Panc1 (cell line): ENCODE data around the gene NRSN1. TPM values are rescaled to one million over a fixed set of nuclear protein-coding genes. Genes with fewer than 3 reads are reported as not detected.

Experiments
- ATAC-seq: fragments of 200-7000 bp; cut with Tn5 transposase; 2 replicates; pipeline ENCODE4 v1.9.1; 2020; ENCODE audit warnings: mild to moderate bottlenecking, moderate library complexity
- Bru-seq: library from RNA; stranded (reverse); fragments of 400-500 nt; gene quantifications from one replicate; lab custom pipeline; 2021; lab: Mats Ljungman, UMichigan
- BruChase-seq, 2 experiments: library from RNA; stranded (reverse); fragments of 400-500 nt; gene quantifications; one replicate each; lab custom pipeline; 2021; lab: Mats Ljungman, UMichigan
- BruUV-seq: library from RNA; stranded (reverse); fragments of 400-500 nt; replicated peaks from 2 replicates; lab custom pipeline; 2021; lab: Mats Ljungman, UMichigan
- CTCF ChIA-PET: fragments of 300-600 bp; sonication (Branson Sonifier 250); formaldehyde crosslinking; loops from one replicate; lab custom pipeline; 2022; ENCODE audit warnings: antibody characterized with exemption; lab: Charles Lee
- POLR2A ChIA-PET: fragments of 300-600 bp; sonication (Branson Sonifier 250); formaldehyde crosslinking; loops from one replicate; lab custom pipeline; 2022; ENCODE audit warnings: antibody characterized with exemption; lab: Charles Lee
- DNase-seq: peaks from one replicate; pipeline ENCODE4 v3.0.0-alpha.2; 2010; ENCODE audit warnings: low read depth, low spot score
- H3K27ac ChIP-seq: 2 replicates; pipeline ENCODE4 v1.5.1; 2011; ENCODE audit warnings: mild to moderate bottlenecking, low read length, inconsistent platforms
- H3K27me3 ChIP-seq: fragments of 200-500 bp; sonication (Bioruptor generic); 2 replicates; pipeline ENCODE4 v1.6.0; 2014; ENCODE audit warnings: low read length, inconsistent platforms; ENCODE audit not compliant: control insufficient read depth, insufficient read depth
- H3K36me3 ChIP-seq: fragments of 200-500 bp; sonication (Bioruptor generic); 2 replicates; pipeline ENCODE4 v1.5.1; 2014; ENCODE audit warnings: inconsistent platforms, mild to moderate bottlenecking, low read length, moderate library complexity; ENCODE audit not compliant: control insufficient read depth, insufficient read depth
- H3K4me1 ChIP-seq: 2 replicates; pipeline ENCODE4 v1.5.1; 2011; ENCODE audit warnings: inconsistent platforms, mild to moderate bottlenecking, low read length, moderate library complexity; ENCODE audit not compliant: control insufficient read depth, insufficient read depth
- H3K4me3 ChIP-seq, 2 experiments: 2 replicates each; pipeline ENCODE4 v1.5.1; 2011 to 2012; ENCODE audit warnings: low read depth in 2 of 2, low read length in 2 of 2, mild to moderate bottlenecking in 2 of 2, inconsistent platforms in 1 of 2, moderate library complexity in 1 of 2
- H3K9me3 ChIP-seq: fragments of 200-500 bp; sonication (Bioruptor generic); 2 replicates; pipeline ENCODE4 v1.5.1; 2014; ENCODE audit warnings: low read depth, mild to moderate bottlenecking, inconsistent platforms, low read length, moderate library complexity; ENCODE audit not compliant: control insufficient read depth, insufficient read depth
- POLR2AphosphoS5 ChIP-seq: IDR thresholded peaks from 2 replicates; pipeline ENCODE4 v1.6.1; 2012; ENCODE audit warnings: mild to moderate bottlenecking, low read depth, low read length, moderate library complexity
- REST ChIP-seq, 2 experiments: IDR thresholded peaks; 2 replicates each; pipeline ENCODE4 v1.6.1; 2011 to 2012; ENCODE audit warnings: low read depth in 2 of 2, control low read depth in 1 of 2, low read length in 1 of 2, mild to moderate bottlenecking in 1 of 2, moderate library complexity in 1 of 2; ENCODE audit not compliant: insufficient read depth in 1 of 2
- SIN3A ChIP-seq: IDR thresholded peaks from 2 replicates; pipeline ENCODE4 v1.6.1; 2012; ENCODE audit warnings: low read depth, mild to moderate bottlenecking, low read length, moderate library complexity, borderline replicate concordance; ENCODE audit not compliant: insufficient read depth
- TCF7L2 ChIP-seq: IDR thresholded peaks from 2 replicates; pipeline ENCODE4 v1.6.1; 2011; ENCODE audit warnings: mild to moderate bottlenecking, low read depth, low read length, inconsistent platforms
- in situ Hi-C: cut with HindIII; loops from 2 replicates; pipeline ENCODE4 v1.10.0; 2016; ENCODE audit warnings: low sequenced_read_pairs, low pct_unique_long_range_greater_than_20kb
- intact Hi-C: fragments of 100-400 bp; cut with micrococcal nuclease; formaldehyde crosslinking; loops from one replicate; pipeline ENCODE4 v1.10.0; 2022; ENCODE audit not compliant: unreplicated experiment
- long read RNA-seq: library from polyadenylated mRNA; unstranded; transcript quantifications from one replicate; pipeline ENCODE4 v2.0.0, GENCODE V29; 2021; ENCODE audit not compliant: unreplicated experiment
- polyA plus RNA-seq: library from polyadenylated mRNA; unstranded; fragments of >200 nt; gene quantifications from one replicate; pipeline ENCODE4 v1.2.1, GENCODE V29; 2012; ENCODE audit warnings: missing spikeins; ENCODE audit not compliant: insufficient read length
- total RNA-seq: library from RNA; stranded (reverse); gene quantifications from one replicate; pipeline ENCODE4 v1.2.1, GENCODE V29; 2021; ENCODE audit not compliant: unreplicated experiment
- TF ChIP-seq, protein P1 (sequence below): fragments of 450-650 bp; IDR thresholded peaks from 2 replicates; pipeline ENCODE4 v1.5.1; 2017; ENCODE audit warnings: mild to moderate bottlenecking

NRSN1 gene
- total RNA-seq: not detected
- not detected for polyA plus RNA-seq
- not detected for Bru-seq, nascent RNA
- not detected for BruChase-seq, experiment 1, labeled RNA remaining after a 2-hour chase
- not detected for BruChase-seq, experiment 2, labeled RNA remaining after a 6-hour chase
- long read RNA-seq: 0 reads

DNA sequence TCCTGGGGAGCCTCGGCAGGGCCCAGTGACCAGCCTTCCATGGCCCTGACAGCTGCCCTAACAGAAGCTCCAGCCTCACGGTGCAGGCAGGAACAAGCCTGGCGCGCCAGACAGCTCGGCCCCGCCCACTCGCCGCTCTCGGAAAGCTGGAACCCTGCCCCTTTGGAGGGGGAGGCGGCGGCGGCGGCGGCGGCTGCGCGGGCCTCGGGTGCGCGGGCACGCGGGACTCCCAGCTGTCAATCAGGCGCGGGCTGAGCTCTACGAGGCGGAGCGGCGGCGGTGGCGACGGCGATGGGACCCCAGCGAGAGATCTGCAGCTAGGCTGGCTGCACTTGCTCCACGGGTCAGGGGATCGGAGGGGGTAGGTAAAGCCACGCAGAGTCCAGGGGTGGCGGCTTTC lies at the start of gene NRSN1:
Gene NRSN1, plus strand, starts transcription at position 236 of the 400 bp plus-strand sequence. CDS start 8,113 bp downstream, outside the sequence.
- no TSS peak for BruUV-seq
- intact Hi-C loops: no loop called here
- Histone ChIP-seq H3K27me3 (peaks cover 2% of the 10 kb centered on the region), H3K36me3 (no peaks in the 10 kb centered on the region), H3K4me3 (no peak within 1 kb of the TSS; a peak in 1 of 4 replicates), H3K9me3 (no peaks in the 10 kb centered on the region), H3K27ac (no peak within 1 kb of the TSS), H3K4me1 (no peaks in the 10 kb centered on the region)
- ChIA-PET CTCF (no interaction called here), POLR2A (interaction anchor here (0.6 kb wide), 1 partner anchor 566 kb away, joined by 3 read pairs; no protein-coding TSS in a partner anchor)
- in situ Hi-C loops: no loop called here
- DNase-seq: no peak
- ATAC-seq: peak; percentile 60
- TF ChIP-seq TCF7L2: no peak
- no peak for TF ChIP-seq POLR2AphosphoS5
- TF ChIP-seq SIN3A: no peak
- TF ChIP-seq, protein P1, sequence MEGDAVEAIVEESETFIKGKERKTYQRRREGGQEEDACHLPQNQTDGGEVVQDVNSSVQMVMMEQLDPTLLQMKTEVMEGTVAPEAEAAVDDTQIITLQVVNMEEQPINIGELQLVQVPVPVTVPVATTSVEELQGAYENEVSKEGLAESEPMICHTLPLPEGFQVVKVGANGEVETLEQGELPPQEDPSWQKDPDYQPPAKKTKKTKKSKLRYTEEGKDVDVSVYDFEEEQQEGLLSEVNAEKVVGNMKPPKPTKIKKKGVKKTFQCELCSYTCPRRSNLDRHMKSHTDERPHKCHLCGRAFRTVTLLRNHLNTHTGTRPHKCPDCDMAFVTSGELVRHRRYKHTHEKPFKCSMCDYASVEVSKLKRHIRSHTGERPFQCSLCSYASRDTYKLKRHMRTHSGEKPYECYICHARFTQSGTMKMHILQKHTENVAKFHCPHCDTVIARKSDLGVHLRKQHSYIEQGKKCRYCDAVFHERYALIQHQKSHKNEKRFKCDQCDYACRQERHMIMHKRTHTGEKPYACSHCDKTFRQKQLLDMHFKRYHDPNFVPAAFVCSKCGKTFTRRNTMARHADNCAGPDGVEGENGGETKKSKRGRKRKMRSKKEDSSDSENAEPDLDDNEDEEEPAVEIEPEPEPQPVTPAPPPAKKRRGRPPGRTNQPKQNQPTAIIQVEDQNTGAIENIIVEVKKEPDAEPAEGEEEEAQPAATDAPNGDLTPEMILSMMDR: no peak
- TF ChIP-seq REST (IDR thresholded peaks at IDR 0.05; ENCODE audit: insufficient read depth in 1 of 2, low read depth in 2 of 2, low read length in 1 of 2): no peak

DNA sequence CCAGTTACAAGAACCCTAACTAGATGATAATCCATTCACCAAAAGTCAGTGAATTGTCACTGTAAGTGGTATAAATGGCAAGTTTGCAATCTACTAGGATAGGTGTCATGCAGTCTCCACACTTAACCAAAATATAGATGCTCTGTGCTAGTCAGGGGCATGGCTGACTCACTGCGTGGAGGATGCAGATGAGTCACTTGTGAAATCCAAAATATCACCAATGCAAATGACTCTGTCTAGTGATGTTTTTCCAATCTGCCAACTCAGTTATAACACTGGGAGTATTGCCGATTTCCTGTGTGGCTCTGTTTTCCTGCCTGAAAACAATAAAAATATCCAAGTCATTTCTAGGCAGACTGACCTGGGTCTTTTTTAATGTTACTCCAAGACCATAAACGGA lies 47.8 kb upstream of the NRSN1 start:
- no peak overlapping the region for H3K4me3 ChIP-seq
- no peak for DNase-seq
- H3K4me1 ChIP-seq: no peaks in the 10 kb centered on the region
- H3K9me3 ChIP-seq: no peaks in the 10 kb centered on the region
- H3K27ac ChIP-seq: no peak overlapping the region
- TF ChIP-seq REST (IDR thresholded peaks at IDR 0.05; ENCODE audit: insufficient read depth in 1 of 2, low read depth in 2 of 2, low read length in 1 of 2): no peak
- TF ChIP-seq TCF7L2: no peak
- TF ChIP-seq, protein P1: no peak
- TF ChIP-seq SIN3A: no peak
- no peak for TF ChIP-seq POLR2AphosphoS5
- in situ Hi-C loops: no loop called here
- no TSS peak for BruUV-seq
- no peaks in the 10 kb centered on the region for H3K36me3 ChIP-seq
- ChIA-PET CTCF (no interaction called here), POLR2A (no interaction called here)
- no peaks in the 10 kb centered on the region for H3K27me3 ChIP-seq
- no peak for ATAC-seq
- intact Hi-C loops: no loop called here
